ES-I3 (cell line): ENCODE measurements around the gene ARPC1A.
"Not testable (repeated sequence)": the region's sequence is repeated elsewhere in the genome, so short reads cannot be mapped to it uniquely, and the experiment has no call there.

Experiments
- H3K36me3 ChIP-seq: 2 replicates; pipeline ENCODE4 v1.6.1; 2013; ENCODE audit warnings: mild to moderate bottlenecking, low read length, control low read depth, moderate library complexity; ENCODE audit not compliant: insufficient read depth
- H3K4me1 ChIP-seq: 2 replicates; pipeline ENCODE4 v1.6.1; 2013; ENCODE audit warnings: mild to moderate bottlenecking, control low read depth, low read length; ENCODE audit not compliant: insufficient read depth
- H3K9ac ChIP-seq: 2 replicates; pipeline ENCODE4 v1.6.1; 2013; ENCODE audit warnings: low read depth, mild to moderate bottlenecking, low read length, moderate library complexity
- H3K9me3 ChIP-seq: 2 replicates; pipeline ENCODE4 v1.6.1; 2013; ENCODE audit warnings: mild to moderate bottlenecking, low read length, moderate library complexity; ENCODE audit not compliant: control insufficient read depth, insufficient read depth

Gene ARPC1A

GRCh38 chr7:99409192-99409572 lies 83.5 kb downstream of the ARPC1A start:
- Histone ChIP-seq H3K36me3 (peaks cover 19% of the 10 kb centered on the region), H3K9me3 (no peaks in the 10 kb centered on the region), H3K4me1 (peaks cover 10% of the 10 kb centered on the region; the same call in 1 of the 2 replicates), H3K9ac (peak overlapping the region; percentile 86)

- Histone ChIP-seq H3K36me3 (peaks cover 21% of the 10 kb centered on the region), H3K9me3 (no peaks in the 10 kb centered on the region), H3K4me1 (peaks cover 10% of the 10 kb centered on the region; the same call in 1 of the 2 replicates)
Observed at GRCh38 chr7:99409806-99410205, 84.1 kb downstream of the ARPC1A start.

DNA sequence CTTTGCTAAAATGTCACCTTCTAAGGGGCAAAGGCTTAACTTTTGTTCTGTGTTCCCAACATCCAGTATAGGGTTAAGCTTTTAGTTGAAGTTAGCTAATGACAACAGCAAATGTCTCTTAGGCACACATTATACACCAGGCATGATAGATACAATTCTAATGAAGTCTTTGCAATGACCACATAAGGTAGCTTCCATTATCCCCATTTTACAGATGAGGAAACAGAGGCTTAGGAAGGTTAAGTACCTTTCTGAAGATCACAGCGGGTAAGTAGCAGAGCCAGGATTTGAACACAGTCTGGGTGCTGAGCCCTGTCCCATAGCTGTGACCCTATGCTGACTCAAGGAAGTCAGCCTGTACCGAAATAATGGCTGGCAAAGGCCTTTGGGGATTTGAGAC lies 84.9 kb downstream of the ARPC1A start:
- H3K9ac ChIP-seq: no peak overlapping the region; the same call in 1 of the 2 replicates

More at GRCh38 chr7:99409806-99410205, 84.1 kb downstream of the ARPC1A start:
- peak overlapping the region; percentile 86 for H3K9ac ChIP-seq

DNA sequence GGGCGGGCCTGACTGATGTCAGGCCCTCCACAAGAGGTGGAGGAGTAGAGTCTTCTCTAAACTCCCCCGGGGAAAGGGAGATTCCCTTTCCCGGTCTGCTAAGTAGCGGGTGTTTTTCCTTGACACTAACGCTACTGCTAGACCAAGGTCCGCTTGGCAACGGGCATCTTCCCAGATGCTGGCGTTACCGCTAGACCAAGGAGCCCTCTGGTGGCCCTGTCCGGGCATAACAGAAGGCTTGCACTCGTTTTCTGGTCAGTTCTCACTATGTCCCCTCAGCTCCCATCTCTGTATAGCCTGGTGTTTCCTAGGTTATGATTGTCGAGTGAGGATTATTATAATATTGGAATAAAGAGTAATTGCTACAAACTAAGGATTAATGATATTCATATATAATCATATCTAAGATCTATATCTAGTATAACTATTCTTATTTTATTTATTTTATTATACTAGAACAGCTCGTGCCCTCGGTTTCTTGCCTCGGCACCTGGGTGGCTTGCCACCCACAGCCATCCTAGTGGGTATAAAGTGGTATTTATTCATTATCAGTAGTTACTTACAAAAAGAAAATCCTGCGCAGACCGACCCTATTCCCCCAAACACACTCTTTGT lies 89.9 kb downstream of the ARPC1A start:
- not testable (repeated sequence) for H3K9ac ChIP-seq, H3K4me1 ChIP-seq
- H3K36me3 ChIP-seq: peaks cover 47% of the 10 kb centered on the region

More for the DNA sequence above, 84.9 kb downstream of the ARPC1A start:
- Histone ChIP-seq H3K9me3 (no peaks in the 10 kb centered on the region), H3K4me1 (peaks cover 10% of the 10 kb centered on the region; the same call in 1 of the 2 replicates), H3K36me3 (peaks cover 22% of the 10 kb centered on the region)

More for the DNA sequence above, 89.9 kb downstream of the ARPC1A start:
- H3K9me3 ChIP-seq: not testable (repeated sequence)
